HCT116 (cell line): ENCODE data around the gene LSM2.

Experiments used
- CTCF ChIP-seq, 3 experiments: fragments of 200-600 bp in 1 of 3; sonication (generic) in 1 of 3; IDR thresholded peaks in 2 of 3; conservative IDR thresholded peaks in 1 of 3; 2 replicates each; pipeline ENCODE4 v1.5.1; 2012 to 2017; ENCODE audit warnings: low read depth in 2 of 3, low read length in 2 of 3, antibody characterized with exemption in 1 of 3, borderline replicate concordance in 1 of 3, control low read depth in 1 of 3, mild to moderate bottlenecking in 1 of 3, mixed read lengths in 1 of 3, mixed run types in 1 of 3, moderate library complexity in 1 of 3; ENCODE audit not compliant: insufficient read depth in 1 of 3
- POLR2A ChIP-seq: IDR thresholded peaks from 2 replicates; pipeline ENCODE4 v1.7.0; 2011; ENCODE audit warnings: borderline replicate concordance; ENCODE audit not compliant: insufficient read depth, insufficient read length; ENCODE audit errors: extremely low read depth
- RAD21 ChIP-seq: IDR thresholded peaks from 2 replicates; pipeline ENCODE4 v1.6.1; 2012; ENCODE audit warnings: low read depth, mild to moderate bottlenecking

DNA sequence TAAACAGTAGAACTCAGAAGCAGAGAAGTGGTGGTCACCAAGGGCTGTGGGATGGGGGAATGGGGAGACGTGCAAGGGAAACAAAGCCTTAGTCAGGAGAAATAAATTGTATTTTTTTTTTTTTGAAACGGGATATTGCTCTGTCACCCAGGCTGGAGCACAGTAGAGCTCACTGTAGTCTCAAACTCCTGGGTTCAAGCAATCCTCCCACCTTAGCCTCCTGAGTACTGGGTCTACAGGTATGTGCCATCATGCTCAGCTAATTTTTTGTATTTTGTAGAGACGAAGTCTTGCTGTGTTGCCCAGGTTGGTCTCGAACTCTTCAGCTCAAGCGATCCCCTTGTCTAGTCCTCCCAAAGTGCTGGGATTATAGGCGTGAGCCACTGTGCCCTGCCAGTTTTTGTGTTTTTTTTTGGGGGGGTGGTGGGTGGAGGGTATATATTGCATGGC, 24.1 kb upstream of the LSM2 start:
- TF ChIP-seq CTCF (IDR thresholded peaks at IDR 0.05 in 2 of 3, conservative IDR thresholded peaks at IDR 0.05 in 1 of 3; ENCODE audit: borderline replicate concordance in 1 of 3, insufficient read depth in 1 of 3, low read depth in 2 of 3, low read length in 2 of 3) = no peak
- no peak for TF ChIP-seq RAD21
- TF ChIP-seq POLR2A = no peak
